ENCODE data around the gene CDK14.

CDK14 gene

GRCh38 chr7:90775383-90775965 is 179.4 kb downstream of the CDK14 start:
- no peak for TF ChIP-seq CTCF (conservative IDR thresholded peaks at IDR 0.05)
- no peak overlapping the region for H3K27ac ChIP-seq

DNA sequence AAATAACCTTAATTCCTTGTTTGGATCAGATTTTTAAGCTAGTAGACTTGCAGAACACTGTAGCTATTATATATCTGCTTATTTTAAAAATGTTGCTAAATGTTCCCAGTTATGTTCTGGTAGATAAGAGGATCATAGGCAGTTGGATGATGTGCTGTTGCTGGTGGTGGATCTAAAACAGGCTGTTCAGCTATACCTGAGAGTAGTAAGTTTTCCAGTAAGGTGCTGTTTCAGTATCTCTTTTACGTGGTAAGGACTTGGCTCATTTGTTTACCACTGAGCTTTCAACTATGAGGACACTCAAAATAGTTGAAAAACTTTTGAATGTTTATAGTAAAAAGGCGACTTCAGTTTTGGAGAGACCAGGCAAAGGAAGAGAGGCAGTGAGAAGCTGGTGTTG is 180.9 kb downstream of the CDK14 start:
- TF ChIP-seq CTCF (conservative IDR thresholded peaks at IDR 0.05) = no peak
- H3K27ac ChIP-seq = no peak overlapping the region

- no peak for TF ChIP-seq CTCF (conservative IDR thresholded peaks at IDR 0.05)
- H3K27ac ChIP-seq = no peak overlapping the region
Measured at GRCh38 chr7:90777465-90777864, 181.3 kb downstream of the CDK14 start.

GRCh38 chr7:90777886-90778285 is 181.8 kb downstream of the CDK14 start:
- no peak for TF ChIP-seq CTCF (conservative IDR thresholded peaks at IDR 0.05)
- no peak overlapping the region for H3K27ac ChIP-seq

DNA sequence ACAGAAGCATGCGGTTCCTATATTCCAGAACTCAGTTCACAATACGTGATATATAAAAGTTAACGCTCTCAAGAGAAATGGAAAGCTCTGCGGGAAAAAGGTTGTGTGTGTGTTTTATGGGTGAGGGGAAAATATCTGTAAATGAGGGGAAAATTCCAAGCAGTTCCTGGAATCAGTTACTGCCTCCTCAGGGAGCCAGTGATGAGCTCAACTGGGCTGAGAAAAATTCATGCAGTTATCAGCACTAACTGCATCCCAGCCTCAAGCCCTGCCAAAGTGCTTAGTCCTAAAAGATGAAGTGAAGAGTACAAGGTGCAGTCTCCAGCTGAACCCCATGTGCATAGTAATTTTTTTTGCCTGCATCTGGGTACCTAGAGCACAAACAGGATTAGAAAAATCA is 191.9 kb downstream of the CDK14 start:
- no peak for TF ChIP-seq CTCF (conservative IDR thresholded peaks at IDR 0.05)
- no peak overlapping the region for H3K27ac ChIP-seq

DNA sequence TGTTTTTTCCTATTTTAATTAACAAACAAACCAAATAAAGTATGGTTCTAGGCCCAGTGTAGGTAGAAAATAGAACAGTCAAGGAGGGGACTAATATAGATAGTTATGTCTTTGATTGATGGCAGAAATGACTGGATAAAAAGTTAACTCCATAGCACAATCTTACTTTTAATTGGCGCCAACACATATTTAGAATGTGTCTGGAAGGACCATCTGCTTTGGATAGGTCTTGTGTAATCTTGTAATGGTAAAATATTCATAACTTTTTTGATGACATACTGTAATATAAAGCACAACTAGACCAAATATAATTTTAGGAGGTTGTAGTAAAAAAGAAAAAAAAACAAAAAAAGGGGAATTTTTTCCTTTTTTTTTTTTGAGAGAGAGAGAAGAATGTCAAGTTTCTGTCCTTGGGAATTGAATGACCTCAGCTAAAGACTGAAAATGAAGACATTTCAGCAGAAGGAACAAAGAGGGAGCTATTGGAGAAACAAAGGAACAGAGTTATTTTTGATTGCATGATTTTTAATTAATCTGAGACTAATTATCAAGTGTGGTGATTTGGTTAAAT is 193.7 kb downstream of the CDK14 start:
- H3K27ac ChIP-seq = no peak overlapping the region
- no peak for TF ChIP-seq CTCF (conservative IDR thresholded peaks at IDR 0.05)

DNA sequence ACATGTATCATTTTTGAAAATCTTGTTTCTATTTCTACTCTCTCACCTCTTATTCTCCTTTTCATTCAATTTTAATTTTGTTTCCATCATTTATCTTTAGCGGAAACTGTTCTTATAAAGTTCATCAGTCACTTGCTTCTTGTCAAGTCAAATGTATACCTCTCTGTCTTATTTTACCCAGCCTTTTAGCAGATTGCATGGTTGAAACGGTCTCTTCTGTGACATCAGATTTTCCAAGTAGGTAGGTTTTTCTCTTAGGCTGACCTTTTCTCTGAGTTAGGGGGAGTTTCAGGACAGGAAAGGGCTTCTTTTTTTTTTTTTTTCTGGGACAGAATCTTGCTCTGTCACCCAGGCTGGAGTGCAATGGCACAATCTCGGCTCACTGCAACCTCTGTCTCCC is 195.5 kb downstream of the CDK14 start:
- no peak for TF ChIP-seq CTCF (conservative IDR thresholded peaks at IDR 0.05)
- no peak overlapping the region for H3K27ac ChIP-seq
